ENCODE measurements around the gene DNAI2.

- TF ChIP-seq PPARA (CRISPR knock-in tag; IDR thresholded peaks at IDR 0.05; ENCODE audit: borderline replicate concordance) (no peak), RARB (CRISPR knock-in tag; IDR thresholded peaks at IDR 0.05) (no peak)
These were observed 61.6 kb downstream of the DNAI2 start for GRCh38 chr17:74335529-74336062.

Data from SK-N-SH treated with all-trans-retinoic acid at 6 μM for 48 hours (cell line).